Right lobe of liver (tissue), 4 donors: Measurements from ENCODE around the gene VAMP8.

Experiments
- CTCF ChIP-seq, 4 donors: fragments of 200-600 bp in 3 of 4; fragments of 450-650 bp in 1 of 4; IDR thresholded peaks; one replicate each; pipeline versions ENCODE4 v1.5.1 to v1.8.0; 2016 to 2022; ENCODE audit warnings: antibody characterized with exemption in 4 of 4, mild to moderate bottlenecking in 2 of 4
- POLR2A ChIP-seq: fragments of 450-650 bp; IDR thresholded peaks from one replicate; pipeline ENCODE4 v1.6.1; 2017; ENCODE audit warnings: antibody characterized with exemption, mild to moderate bottlenecking
- donor health status: DM: no; HTN: no; CAD: no.
- donor health status: DM: no; HTN: no; CAD: no.
- donor health status: DM: no; HTN: yes; CAD: no.

- TF ChIP-seq CTCF (IDR thresholded peaks at IDR 0.05) (no peak), POLR2A (no peak)
Observed at GRCh38 chr2:85577063-85577385, 362 bp upstream of the VAMP8 start.
